GM18858 (cell line): Measurements from ENCODE around the gene EXTL1.
"Not testable (repeated sequence)": the region's sequence is repeated elsewhere in the genome, so short reads cannot be mapped to it uniquely, and the experiment has no call there.

Experiments
- ATAC-seq: cut with Tn5 transposase; IDR thresholded peaks from one replicate; pipeline ENCODE4 v1.9.1; 2021; ENCODE audit not compliant: unreplicated experiment

Gene EXTL1

GRCh38 chr1:26021647-26022403, at the start of gene EXTL1:
Gene EXTL1 (plus strand): TSS chr1:26021775. CDS start chr1:26022647, 872 bp downstream.
- ATAC-seq, result no peak

GRCh38 chr1:25971811-25972180, 49.8 kb upstream of the EXTL1 start:
- ATAC-seq, result no peak

- ATAC-seq, result no peak
Observed at GRCh38 chr1:25973610-25974321, 47.8 kb upstream of the EXTL1 start.

GRCh38 chr1:25977801-25978200, 43.8 kb upstream of the EXTL1 start:
- ATAC-seq, result no peak

- ATAC-seq, result no peak
Observed at GRCh38 chr1:25978403-25978802, 43.2 kb upstream of the EXTL1 start.

GRCh38 chr1:25979210-25979609, 42.4 kb upstream of the EXTL1 start:
- ATAC-seq, result no peak

GRCh38 chr1:25985171-25985570, 36.4 kb upstream of the EXTL1 start:
- no peak for ATAC-seq

GRCh38 chr1:25985670-25986069, 35.9 kb upstream of the EXTL1 start:
- no peak for ATAC-seq

GRCh38 chr1:25986773-25987172, 34.8 kb upstream of the EXTL1 start:
- ATAC-seq, result not testable (repeated sequence)

GRCh38 chr1:25987951-25988350, 33.6 kb upstream of the EXTL1 start:
- ATAC-seq, result no peak

GRCh38 chr1:25989440-25990234, 31.9 kb upstream of the EXTL1 start:
- ATAC-seq, result no peak

- ATAC-seq, result no peak
Observed at GRCh38 chr1:25990251-25990650, 31.3 kb upstream of the EXTL1 start.

GRCh38 chr1:25990702-25991395, 30.7 kb upstream of the EXTL1 start:
- no peak for ATAC-seq

- ATAC-seq, result no peak
Observed at GRCh38 chr1:25991937-25992688, 29.5 kb upstream of the EXTL1 start.

GRCh38 chr1:25992689-25993171, 28.8 kb upstream of the EXTL1 start:
- no peak for ATAC-seq

- ATAC-seq, result no peak
Observed at GRCh38 chr1:25993197-25993951, 28.2 kb upstream of the EXTL1 start.

GRCh38 chr1:25994402-25995150, 27.0 kb upstream of the EXTL1 start:
- ATAC-seq, result no peak

GRCh38 chr1:25996966-25997827, 24.4 kb upstream of the EXTL1 start:
- ATAC-seq, result no peak
